C4-2B (cell line): ENCODE results near the gene MED13L.

ENCODE experiments used
- CTCF ChIP-seq: fragments of 450-650 bp; conservative IDR thresholded peaks from 2 replicates; pipeline ENCODE4 v1.5.1; 2017; ENCODE audit warnings: mild to moderate bottlenecking
- ZFX ChIP-seq: fragments of 450-650 bp; IDR thresholded peaks from 2 replicates; pipeline ENCODE4 v1.6.1; 2017

DNA sequence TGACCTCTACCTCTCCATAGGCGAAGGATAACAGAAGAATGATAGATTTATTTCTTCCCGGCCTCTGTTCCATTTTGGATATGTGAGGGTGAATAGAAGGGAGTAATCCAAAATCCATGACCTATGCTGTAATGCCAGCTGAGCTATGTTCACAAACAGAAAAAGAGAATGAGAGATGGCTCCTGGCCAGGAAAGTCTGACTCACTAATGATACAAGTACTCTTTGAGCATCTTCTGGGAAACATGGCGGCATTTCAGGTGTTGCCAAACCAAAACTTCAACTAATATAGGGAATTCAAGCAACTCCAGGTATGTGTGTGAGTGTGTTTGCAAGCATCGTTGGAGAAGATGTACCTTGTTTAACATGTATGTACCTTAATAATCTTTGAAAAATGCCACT is 55.1 kb downstream of the MED13L start:
- TF ChIP-seq CTCF = no peak
- no peak for TF ChIP-seq ZFX
